GM23248 (cell line): ENCODE measurements around the gene TMEM61. TPM values are rescaled to one million over a fixed set of nuclear protein-coding genes. Genes with fewer than 3 reads are reported as not detected.
A peak's percentile ranks its signal among the peaks of the same experiment; 100 is the strongest.

ENCODE experiments used
- DNase-seq: peaks from one replicate; pipeline ENCODE4 v3.0.0-alpha.2; 2015
- H2AFZ ChIP-seq: fragments of 200-600 bp; sonication (generic); 2 replicates; pipeline ENCODE4 v1.6.1; 2016; ENCODE audit warnings: antibody characterized with exemption
- H3F3A ChIP-seq: fragments of 200-600 bp; sonication (generic); 2 replicates; pipeline ENCODE4 v1.6.1; 2016; ENCODE audit warnings: mild to moderate bottlenecking, antibody characterized with exemption, mixed run types; ENCODE audit not compliant: insufficient read depth
- H3K27ac ChIP-seq: fragments of 200-600 bp; sonication (generic); 2 replicates; pipeline ENCODE4 v1.5.1; 2016; ENCODE audit warnings: mild to moderate bottlenecking
- H3K27me3 ChIP-seq: fragments of 200-600 bp; sonication (generic); replicated peaks from 2 replicates; pipeline ENCODE4 v1.6.1; 2016; ENCODE audit warnings: mild to moderate bottlenecking; ENCODE audit not compliant: insufficient read depth
- H3K36me3 ChIP-seq: fragments of 200-600 bp; sonication (generic); 2 replicates; pipeline ENCODE4 v1.6.1; 2016; ENCODE audit warnings: low read depth, mild to moderate bottlenecking
- H3K4me1 ChIP-seq: fragments of 200-600 bp; sonication (generic); 2 replicates; pipeline ENCODE4 v1.6.1; 2016; ENCODE audit warnings: mild to moderate bottlenecking; ENCODE audit not compliant: insufficient read depth
- H3K4me2 ChIP-seq: fragments of 200-600 bp; sonication (generic); one replicate; pipeline ENCODE4 v1.6.1; 2016; ENCODE audit warnings: mild to moderate bottlenecking; ENCODE audit not compliant: unreplicated experiment
- H3K4me3 ChIP-seq: fragments of 200-600 bp; sonication (generic); 2 replicates; pipeline ENCODE4 v1.5.1; 2016; ENCODE audit warnings: mild to moderate bottlenecking
- H3K79me2 ChIP-seq: fragments of 200-600 bp; sonication (generic); 2 replicates; pipeline ENCODE4 v1.6.1; 2016; ENCODE audit warnings: mild to moderate bottlenecking; ENCODE audit not compliant: insufficient read depth
- H3K9ac ChIP-seq: fragments of 200-600 bp; sonication (generic); 2 replicates; pipeline ENCODE4 v1.6.1; 2016; ENCODE audit warnings: mild to moderate bottlenecking
- H3K9me2 ChIP-seq: fragments of 200-600 bp; sonication (generic); 2 replicates; pipeline ENCODE4 v1.6.1; 2016; ENCODE audit warnings: mixed run types, mild to moderate bottlenecking, moderate library complexity; ENCODE audit not compliant: insufficient read depth
- H3K9me3 ChIP-seq: fragments of 200-600 bp; sonication (generic); one replicate; pipeline ENCODE4 v1.6.1; 2017; ENCODE audit warnings: low read depth
- H4K20me1 ChIP-seq: fragments of 200-600 bp; sonication (generic); 2 replicates; pipeline ENCODE4 v1.6.0; 2016; ENCODE audit not compliant: insufficient read depth
- EZH2 ChIP-seq: fragments of 200-600 bp; sonication (generic); IDR thresholded peaks from 2 replicates; pipeline ENCODE4 v1.6.1; 2018; ENCODE audit warnings: antibody characterized with exemption, mild to moderate bottlenecking; ENCODE audit not compliant: insufficient read depth, poor library complexity, severe bottlenecking
- EZH2phosphoT487 ChIP-seq: fragments of 200-600 bp; sonication (generic); IDR thresholded peaks from 2 replicates; pipeline ENCODE4 v1.6.1; 2018; ENCODE audit warnings: antibody characterized with exemption, moderate library complexity, mild to moderate bottlenecking, low read depth; ENCODE audit not compliant: insufficient read depth
- WGBS, 2 experiments: methylation state at CpG; one replicate each; pipeline ENCODE4 v1.1.6; 2015 to 2017; ENCODE audit warnings: low lambda C conversion rate in 2 of 2, low coverage in 1 of 2; ENCODE audit errors: missing lambda C conversion rate in 2 of 2; 5-methylcytosine and 5-hydroxymethylcytosine counted together
- in situ Hi-C: fragments of 300-500 bp; cut with MboI; formaldehyde crosslinking; loops from 2 replicates; pipeline ENCODE4 v1.15.0; 2020
- polyA plus RNA-seq: library from polyadenylated mRNA; unstranded; fragments of >200 nt; fragmentation: Nextera tagmentation; extraction: Ambion mirVana; gene quantifications from 2 replicates; pipeline ENCODE4 v1.2.1, GENCODE V29; 2016
- total RNA-seq: library from RNA; depleted of rRNA; stranded (reverse); fragments of >200 nt; shearing (Covaris generic); gene quantifications from 2 replicates; pipeline ENCODE4 v1.2.3, GENCODE V29; 2014

The TMEM61 gene
- total and polyA plus RNA-seq, 2 experiments from 2014 or later, result not detected

DNA sequence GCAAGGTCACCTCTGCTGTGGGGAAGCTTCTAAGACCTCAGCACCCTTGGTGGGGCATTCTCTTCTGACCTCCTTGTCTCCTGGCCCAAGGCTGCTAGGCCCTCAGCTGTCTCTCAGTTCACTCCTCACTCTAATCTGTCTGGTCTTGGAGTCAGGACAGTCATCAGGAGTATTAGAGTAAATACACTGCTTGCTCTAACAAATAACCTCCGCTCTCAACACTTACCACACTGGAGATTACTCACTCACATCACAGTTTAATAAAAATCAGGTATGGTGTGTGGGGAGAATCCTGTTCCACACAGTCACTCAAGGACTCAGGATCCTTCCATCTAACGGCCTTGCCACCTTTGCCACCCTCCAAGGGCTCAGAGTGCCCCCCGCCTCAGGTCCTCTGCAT is 26.6 kb upstream of the TMEM61 start:
- WGBS, 2 experiments, result 70 to 80% methylated on average over 3 of the region's 3 CpGs
- Histone ChIP-seq H3K9me2 (no peaks in the 10 kb centered on the region), H2AFZ (no peak overlapping the region), H3K4me2 (no peak overlapping the region), H3K9ac (no peak overlapping the region), H4K20me1 (no peaks in the 10 kb centered on the region), H3F3A (0 out of 2 replicates have a peak, but pooled peaks cover 11% of the 10 kb centered on the region), H3K79me2 (no peaks in the 10 kb centered on the region), H3K27me3 (no peaks in the 10 kb centered on the region), H3K9me3 (no peaks in the 10 kb centered on the region), H3K27ac (no peak overlapping the region), H3K36me3 (no peaks in the 10 kb centered on the region), H3K4me3 (no peak overlapping the region), H3K4me1 (peaks cover 11% of the 10 kb centered on the region; the same call in 1 of the 2 replicates)
- TF ChIP-seq EZH2, result no peak
- no peak for TF ChIP-seq EZH2phosphoT487
- in situ Hi-C loops, result no loop called here
- no peak for DNase-seq

DNA sequence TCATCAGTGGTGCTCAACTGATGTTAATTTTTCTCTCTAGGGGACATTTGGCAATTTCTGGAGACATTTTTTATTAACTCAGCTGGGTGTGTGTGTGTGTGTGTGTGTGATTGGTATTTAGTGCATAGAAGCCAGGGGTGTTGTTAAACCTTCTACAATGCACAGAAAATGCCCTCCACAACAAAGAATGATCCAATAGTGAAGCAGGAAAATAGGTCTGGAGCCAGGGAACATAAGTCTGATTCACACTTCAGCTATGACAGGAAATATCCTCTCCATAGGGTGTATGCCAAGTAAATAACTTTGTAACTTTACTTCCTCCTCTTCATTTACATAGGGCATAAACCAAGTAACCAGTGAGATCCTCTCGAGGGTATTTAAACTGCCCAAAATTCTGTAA is 25.1 kb upstream of the TMEM61 start:
- Histone ChIP-seq H4K20me1 (no peaks in the 10 kb centered on the region), H2AFZ (peak overlapping the region; percentile 30; the same call in 1 of the 2 replicates), H3F3A (0 out of 2 replicates have a peak, but pooled peaks cover 11% of the 10 kb centered on the region), H3K4me1 (peaks cover 7% of the 10 kb centered on the region; the same call in 1 of the 2 replicates), H3K36me3 (no peaks in the 10 kb centered on the region), H3K9me2 (no peaks in the 10 kb centered on the region), H3K79me2 (no peaks in the 10 kb centered on the region), H3K4me3 (no peak overlapping the region), H3K9ac (no peak overlapping the region), H3K27ac (no peak overlapping the region), H3K27me3 (no peaks in the 10 kb centered on the region), H3K9me3 (no peaks in the 10 kb centered on the region), H3K4me2 (no peak overlapping the region)
- in situ Hi-C loops, result no loop called here
- DNase-seq, result peak; percentile 64
- TF ChIP-seq EZH2 (no peak), EZH2phosphoT487 (no peak)
- 30 to 34% methylated on average over 1 of the region's 1 CpG for WGBS, 2 experiments

DNA sequence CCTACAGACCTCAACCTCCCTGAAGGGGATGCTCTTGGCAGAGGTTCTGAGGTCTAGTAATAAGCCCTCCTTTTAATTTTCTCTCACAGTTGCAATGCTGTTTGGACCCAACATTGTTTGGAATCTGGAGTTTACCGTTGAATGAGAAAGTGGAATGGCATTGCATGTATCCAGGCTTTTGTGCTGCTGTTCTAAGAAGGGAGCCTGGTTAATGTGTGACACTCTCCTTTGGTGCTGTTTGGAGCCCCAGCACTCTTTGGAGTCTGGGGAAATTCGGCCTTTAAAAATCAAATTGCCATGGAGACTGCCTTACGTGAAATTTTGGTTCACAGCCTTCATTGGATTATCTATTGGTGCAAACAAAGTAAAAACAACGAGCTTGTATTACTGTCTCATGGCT is 23.7 kb upstream of the TMEM61 start:
- 0 out of 2 replicates have a peak, but pooled peaks cover 11% of the 10 kb centered on the region for H3F3A ChIP-seq

DNA sequence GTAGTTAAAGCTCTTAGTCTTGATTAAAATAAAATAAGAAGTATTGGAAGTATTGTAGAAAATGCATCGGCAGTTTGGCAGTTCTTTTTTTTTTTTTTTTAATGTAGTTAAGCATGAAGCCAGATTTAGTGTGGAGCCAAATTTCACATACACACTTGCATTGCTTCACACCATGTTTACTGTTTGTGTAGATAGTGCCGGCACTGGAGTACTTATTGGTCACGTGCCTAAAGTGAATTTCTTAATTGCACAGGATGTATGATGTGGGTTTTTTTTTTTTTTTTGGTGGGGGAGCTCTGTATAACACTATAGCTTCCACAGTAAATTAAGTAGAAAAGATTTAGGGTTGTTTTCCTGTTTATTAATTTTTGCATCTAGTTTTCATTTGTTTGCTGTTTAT is 21.2 kb upstream of the TMEM61 start:
- H3F3A ChIP-seq, result 0 out of 2 replicates have a peak, but pooled peaks cover 11% of the 10 kb centered on the region
- no peaks in the 10 kb centered on the region for H3K36me3 ChIP-seq
- 55 to 66% methylated on average over 3 of the region's 3 CpGs for WGBS, 2 experiments
- in situ Hi-C loops, result no loop called here
- peaks cover 5% of the 10 kb centered on the region; the same call in 1 of the 2 replicates for H3K4me1 ChIP-seq
- no peaks in the 10 kb centered on the region for H3K79me2 ChIP-seq
- no peaks in the 10 kb centered on the region for H3K9me3 ChIP-seq
- no peak for TF ChIP-seq EZH2
- no peak for TF ChIP-seq EZH2phosphoT487
- no peak overlapping the region for H3K4me3 ChIP-seq
- no peak overlapping the region for H3K27ac ChIP-seq
- H4K20me1 ChIP-seq, result no peaks in the 10 kb centered on the region
- no peak for DNase-seq
- H3K4me2 ChIP-seq, result no peak overlapping the region
- H2AFZ ChIP-seq, result no peak overlapping the region
- H3K27me3 ChIP-seq, result no peaks in the 10 kb centered on the region
- H3K9me2 ChIP-seq, result no peaks in the 10 kb centered on the region
- no peak overlapping the region for H3K9ac ChIP-seq

More for the DNA sequence above, 23.7 kb upstream of the TMEM61 start:
- Histone ChIP-seq H4K20me1 (no peaks in the 10 kb centered on the region), H3K9me2 (no peaks in the 10 kb centered on the region), H3K27me3 (no peaks in the 10 kb centered on the region), H3K4me2 (no peak overlapping the region), H3K9ac (no peak overlapping the region), H3K4me3 (no peak overlapping the region), H2AFZ (no peak overlapping the region), H3K27ac (no peak overlapping the region), H3K36me3 (no peaks in the 10 kb centered on the region), H3K4me1 (peaks cover 5% of the 10 kb centered on the region; the same call in 1 of the 2 replicates), H3K9me3 (no peaks in the 10 kb centered on the region), H3K79me2 (no peaks in the 10 kb centered on the region)
- TF ChIP-seq EZH2phosphoT487 (no peak), EZH2 (no peak)
- no peak for DNase-seq
- in situ Hi-C loops, result no loop called here
- 81 to 82% methylated on average over 4 of the region's 4 CpGs for WGBS, 2 experiments
